HepG2 (cell line): ENCODE measurements around the gene CNOT8. TPM values are rescaled to one million over a fixed set of nuclear protein-coding genes. Genes with fewer than 3 reads are reported as not detected.

Source experiments
- CENPBD1 ChIP-seq: sonication (generic); formaldehyde crosslinking; IDR thresholded peaks from 2 replicates; pipeline ENCODE4 v1.8.0; 2022; ENCODE audit warnings: missing genetic modification reagents, low read depth, mild to moderate bottlenecking, borderline replicate concordance
- EP300 ChIP-seq, 3 experiments: sonication (generic) in 1 of 3; formaldehyde crosslinking in 1 of 3; IDR thresholded peaks; 2 replicates each; pipeline versions ENCODE4 v1.5.1 to v1.6.1; 2011 to 2020; ENCODE audit warnings: low read depth in 2 of 3, low read length in 2 of 3, borderline replicate concordance in 1 of 3, improper control_type of control experiment in 1 of 3, mild to moderate bottlenecking in 1 of 3, missing genetic modification reagents in 1 of 3, moderate library complexity in 1 of 3
- GATAD1 ChIP-seq: IDR thresholded peaks from 2 replicates; pipeline ENCODE4 v1.6.1; 2016; ENCODE audit warnings: missing genetic modification reagents, missing compliant biosample characterization
- HINFP ChIP-seq: sonication (generic); formaldehyde crosslinking; IDR thresholded peaks from 2 replicates; pipeline ENCODE4 v1.4.0; 2020; ENCODE audit warnings: low read depth, mild to moderate bottlenecking, missing genetic modification reagents
- MAZ ChIP-seq, 2 experiments: sonication (generic) in 1 of 2; formaldehyde crosslinking in 1 of 2; IDR thresholded peaks; 2 replicates each; pipeline versions ENCODE4 v1.5.0 to v1.6.1; 2012 to 2020; ENCODE audit warnings: low read depth in 2 of 2, mild to moderate bottlenecking in 2 of 2, borderline replicate concordance in 1 of 2, improper control_type of control experiment in 1 of 2, low read length in 1 of 2, missing genetic modification reagents in 1 of 2, moderate library complexity in 1 of 2
- MXD3 ChIP-seq: IDR thresholded peaks from 2 replicates; pipeline ENCODE4 v1.6.1; 2016; ENCODE audit warnings: mild to moderate bottlenecking, missing biosample characterization, missing genetic modification reagents
- PRPF4 ChIP-seq: fragments of 200-400 bp; formaldehyde crosslinking; IDR thresholded peaks from 2 replicates; pipeline ENCODE4 v1.6.1; 2016; ENCODE audit warnings: low read length, low read depth; ENCODE audit not compliant: poor library complexity, severe bottlenecking
- RCOR2 ChIP-seq: IDR thresholded peaks from 2 replicates; pipeline ENCODE4 v1.6.1; 2016; ENCODE audit warnings: missing biosample characterization, missing genetic modification reagents
- TBP ChIP-seq: sonication (generic); formaldehyde crosslinking; IDR thresholded peaks from 2 replicates; pipeline ENCODE4 v1.5.0; 2020; ENCODE audit warnings: missing genetic modification reagents
- TGIF2 ChIP-seq: IDR thresholded peaks from 2 replicates; pipeline ENCODE4 v1.6.1; 2016; ENCODE audit warnings: control low read depth, missing compliant biosample characterization
- THAP11 ChIP-seq: IDR thresholded peaks from 2 replicates; pipeline ENCODE4 v1.6.1; 2016; ENCODE audit warnings: missing biosample characterization, missing genetic modification reagents
- TMF1 ChIP-seq: sonication (generic); formaldehyde crosslinking; IDR thresholded peaks from 2 replicates; pipeline ENCODE4 v1.8.1; 2022; ENCODE audit warnings: low read depth, missing genetic modification reagents
- ZNF121 ChIP-seq: sonication (generic); formaldehyde crosslinking; IDR thresholded peaks from 2 replicates; pipeline ENCODE4 v1.5.0; 2020; ENCODE audit warnings: mild to moderate bottlenecking, missing genetic modification reagents
- ZNF292 ChIP-seq: sonication (generic); formaldehyde crosslinking; IDR thresholded peaks from 2 replicates; pipeline ENCODE4 v1.8.1; 2022; ENCODE audit warnings: mild to moderate bottlenecking, low read depth, missing genetic modification reagents, borderline replicate concordance
- ZNF44 ChIP-seq: sonication (generic); formaldehyde crosslinking; IDR thresholded peaks from 2 replicates; pipeline ENCODE4 v1.5.1; 2020; ENCODE audit warnings: mild to moderate bottlenecking, missing genetic modification reagents
- ZNF644 ChIP-seq: IDR thresholded peaks from 2 replicates; pipeline ENCODE4 v1.6.1; 2016; ENCODE audit warnings: low read depth
- ZSCAN31 ChIP-seq: sonication (generic); formaldehyde crosslinking; IDR thresholded peaks from 2 replicates; pipeline ENCODE4 v1.5.0; 2020; ENCODE audit warnings: low read depth, mild to moderate bottlenecking, missing genetic modification reagents
- polyA plus RNA-seq, 8 experiments: library from polyadenylated mRNA; depleted of rRNA in 3 of 8; stranded (reverse) in 7 of 8; unstranded in 1 of 8; fragments of >200 nt; fragmentation: Illumina TruSeq in 4 of 8; extraction: Trizol in 4 of 8; gene quantifications; 2 replicates each; pipeline versions ENCODE4 v1.2.1 to v1.2.3, GENCODE V29; 2011 to 2016; ENCODE audit warnings: low read depth in 4 of 8, missing spikeins in 1 of 8, mixed read lengths in 1 of 8; ENCODE audit not compliant: insufficient read depth in 1 of 8
- total RNA-seq, 5 experiments: library from RNA; depleted of rRNA; stranded (reverse); fragments of >200 nt; fragmentation: Illumina TruSeq; extraction: Trizol; gene quantifications; 2 replicates each; pipeline ENCODE4 v1.2.3, GENCODE V29; 2016; ENCODE audit warnings: low read depth in 1 of 5
- TF ChIP-seq, protein P1 (sequence below): sonication (generic); formaldehyde crosslinking; IDR thresholded peaks from 2 replicates; pipeline ENCODE4 v1.5.0; 2020; ENCODE audit warnings: missing genetic modification reagents, mild to moderate bottlenecking, borderline replicate concordance
- TF ChIP-seq, protein P2 (sequence below): sonication (generic); formaldehyde crosslinking; IDR thresholded peaks from 2 replicates; pipeline ENCODE4 v1.4.0; 2020; ENCODE audit warnings: missing genetic modification reagents, mild to moderate bottlenecking, borderline replicate concordance
- TF ChIP-seq, protein P3 (sequence below): IDR thresholded peaks from 2 replicates; pipeline ENCODE4 v1.4.0; 2020; ENCODE audit warnings: mild to moderate bottlenecking, missing genetic modification reagents

The CNOT8 gene
- total and polyA plus RNA-seq, 2 of the 13 experiments (the other 11 are each of a cell fraction or from before 2014, with no cell fraction given): 37.1 to 74.9 TPM

GRCh38 chr5:154860123-154860522 lies 1.7 kb downstream of the CNOT8 start (continued):
- TF ChIP-seq CENPBD1 (no peak), ZNF292 (peak; percentile 75; the same call in 1 of the 2 replicates), MXD3 (CRISPR knock-in tag) (no peak), THAP11 (CRISPR knock-in tag) (no peak), PRPF4 (no peak), ZSCAN31 (no peak), ZNF644 (CRISPR knock-in tag) (no peak), ZNF121 (CRISPR knock-in tag) (no peak; the same call in none of the 2 replicates), EP300 (IDR thresholded peaks at IDR 0.05; ENCODE audit: low read depth in 2 of 2, low read length in 2 of 2) (no peak), EP300 (CRISPR knock-in tag; IDR thresholded peaks at IDR 0.05; ENCODE audit: borderline replicate concordance) (no peak), HINFP (no peak), TGIF2 (CRISPR knock-in tag) (0 out of 2 replicates have a peak, but pooled peaks have one; percentile 50), TMF1 (CRISPR knock-in tag) (no peak), ZNF44 (CRISPR knock-in tag) (no peak), RCOR2 (CRISPR knock-in tag) (no peak), MAZ (IDR thresholded peaks at IDR 0.05; ENCODE audit: borderline replicate concordance, low read depth, low read length) (no peak), MAZ (CRISPR knock-in tag; IDR thresholded peaks at IDR 0.05; ENCODE audit: low read depth) (no peak), TBP (CRISPR knock-in tag) (no peak), GATAD1 (CRISPR knock-in tag) (no peak)
- TF ChIP-seq, protein P1, sequence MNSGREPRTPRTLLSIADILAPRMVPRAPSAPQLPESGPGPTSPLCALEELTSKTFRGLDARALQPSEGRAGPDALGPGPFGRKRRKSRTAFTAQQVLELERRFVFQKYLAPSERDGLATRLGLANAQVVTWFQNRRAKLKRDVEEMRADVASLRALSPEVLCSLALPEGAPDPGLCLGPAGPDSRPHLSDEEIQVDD (CRISPR knock-in tag): no peak
- TF ChIP-seq, protein P2, sequence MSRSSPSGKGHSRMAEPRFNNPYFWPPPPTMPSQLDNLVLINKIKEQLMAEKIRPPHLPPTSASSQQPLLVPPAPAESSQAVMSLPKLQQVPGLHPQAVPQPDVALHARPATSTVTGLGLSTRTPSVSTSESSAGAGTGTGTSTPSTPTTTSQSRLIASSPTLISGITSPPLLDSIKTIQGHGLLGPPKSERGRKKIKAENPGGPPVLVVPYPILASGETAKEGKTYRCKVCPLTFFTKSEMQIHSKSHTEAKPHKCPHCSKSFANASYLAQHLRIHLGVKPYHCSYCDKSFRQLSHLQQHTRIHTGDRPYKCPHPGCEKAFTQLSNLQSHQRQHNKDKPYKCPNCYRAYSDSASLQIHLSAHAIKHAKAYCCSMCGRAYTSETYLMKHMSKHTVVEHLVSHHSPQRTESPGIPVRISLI (CRISPR knock-in tag): peak; percentile 49; the same call in 1 of the 2 replicates
- TF ChIP-seq, protein P3, sequence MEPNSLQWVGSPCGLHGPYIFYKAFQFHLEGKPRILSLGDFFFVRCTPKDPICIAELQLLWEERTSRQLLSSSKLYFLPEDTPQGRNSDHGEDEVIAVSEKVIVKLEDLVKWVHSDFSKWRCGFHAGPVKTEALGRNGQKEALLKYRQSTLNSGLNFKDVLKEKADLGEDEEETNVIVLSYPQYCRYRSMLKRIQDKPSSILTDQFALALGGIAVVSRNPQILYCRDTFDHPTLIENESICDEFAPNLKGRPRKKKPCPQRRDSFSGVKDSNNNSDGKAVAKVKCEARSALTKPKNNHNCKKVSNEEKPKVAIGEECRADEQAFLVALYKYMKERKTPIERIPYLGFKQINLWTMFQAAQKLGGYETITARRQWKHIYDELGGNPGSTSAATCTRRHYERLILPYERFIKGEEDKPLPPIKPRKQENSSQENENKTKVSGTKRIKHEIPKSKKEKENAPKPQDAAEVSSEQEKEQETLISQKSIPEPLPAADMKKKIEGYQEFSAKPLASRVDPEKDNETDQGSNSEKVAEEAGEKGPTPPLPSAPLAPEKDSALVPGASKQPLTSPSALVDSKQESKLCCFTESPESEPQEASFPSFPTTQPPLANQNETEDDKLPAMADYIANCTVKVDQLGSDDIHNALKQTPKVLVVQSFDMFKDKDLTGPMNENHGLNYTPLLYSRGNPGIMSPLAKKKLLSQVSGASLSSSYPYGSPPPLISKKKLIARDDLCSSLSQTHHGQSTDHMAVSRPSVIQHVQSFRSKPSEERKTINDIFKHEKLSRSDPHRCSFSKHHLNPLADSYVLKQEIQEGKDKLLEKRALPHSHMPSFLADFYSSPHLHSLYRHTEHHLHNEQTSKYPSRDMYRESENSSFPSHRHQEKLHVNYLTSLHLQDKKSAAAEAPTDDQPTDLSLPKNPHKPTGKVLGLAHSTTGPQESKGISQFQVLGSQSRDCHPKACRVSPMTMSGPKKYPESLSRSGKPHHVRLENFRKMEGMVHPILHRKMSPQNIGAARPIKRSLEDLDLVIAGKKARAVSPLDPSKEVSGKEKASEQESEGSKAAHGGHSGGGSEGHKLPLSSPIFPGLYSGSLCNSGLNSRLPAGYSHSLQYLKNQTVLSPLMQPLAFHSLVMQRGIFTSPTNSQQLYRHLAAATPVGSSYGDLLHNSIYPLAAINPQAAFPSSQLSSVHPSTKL (CRISPR knock-in tag): peak; percentile 67; the same call in 1 of the 2 replicates
